ENCODE data around the gene UBA3. TPM values are rescaled to one million over a fixed set of nuclear protein-coding genes. Genes with fewer than 3 reads are reported as not detected.

The UBA3 gene
- total RNA-seq, 4 donors from 2014 or later = 37.2 to 77.7 (median 48.6) TPM

GRCh38 chr3:69065318-69065964, 14.7 kb downstream of the UBA3 start:
- Histone ChIP-seq H3K4me3 (no peak overlapping the region), H3K9me3 (no peaks in the 10 kb centered on the region), H3K4me1 (no peaks in the 10 kb centered on the region), H3K27ac (no peak overlapping the region), H3K36me3 (peaks cover 52% of the 10 kb centered on the region), H3K27me3 (no peaks in the 10 kb centered on the region)
- TF ChIP-seq, protein P1, sequence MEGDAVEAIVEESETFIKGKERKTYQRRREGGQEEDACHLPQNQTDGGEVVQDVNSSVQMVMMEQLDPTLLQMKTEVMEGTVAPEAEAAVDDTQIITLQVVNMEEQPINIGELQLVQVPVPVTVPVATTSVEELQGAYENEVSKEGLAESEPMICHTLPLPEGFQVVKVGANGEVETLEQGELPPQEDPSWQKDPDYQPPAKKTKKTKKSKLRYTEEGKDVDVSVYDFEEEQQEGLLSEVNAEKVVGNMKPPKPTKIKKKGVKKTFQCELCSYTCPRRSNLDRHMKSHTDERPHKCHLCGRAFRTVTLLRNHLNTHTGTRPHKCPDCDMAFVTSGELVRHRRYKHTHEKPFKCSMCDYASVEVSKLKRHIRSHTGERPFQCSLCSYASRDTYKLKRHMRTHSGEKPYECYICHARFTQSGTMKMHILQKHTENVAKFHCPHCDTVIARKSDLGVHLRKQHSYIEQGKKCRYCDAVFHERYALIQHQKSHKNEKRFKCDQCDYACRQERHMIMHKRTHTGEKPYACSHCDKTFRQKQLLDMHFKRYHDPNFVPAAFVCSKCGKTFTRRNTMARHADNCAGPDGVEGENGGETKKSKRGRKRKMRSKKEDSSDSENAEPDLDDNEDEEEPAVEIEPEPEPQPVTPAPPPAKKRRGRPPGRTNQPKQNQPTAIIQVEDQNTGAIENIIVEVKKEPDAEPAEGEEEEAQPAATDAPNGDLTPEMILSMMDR (IDR thresholded peaks at IDR 0.05) = no peak
- no peak for TF ChIP-seq POLR2A (IDR thresholded peaks at IDR 0.05)
- TF ChIP-seq EP300 (IDR thresholded peaks at IDR 0.05) = no peak
- no peak for TF ChIP-seq POLR2AphosphoS5 (IDR thresholded peaks at IDR 0.05)
- DNase-seq (ENCODE audit: low spot score in 2 of 2) = no peak
- 87% methylated on average over 6 of the region's 6 CpGs for WGBS

DNA sequence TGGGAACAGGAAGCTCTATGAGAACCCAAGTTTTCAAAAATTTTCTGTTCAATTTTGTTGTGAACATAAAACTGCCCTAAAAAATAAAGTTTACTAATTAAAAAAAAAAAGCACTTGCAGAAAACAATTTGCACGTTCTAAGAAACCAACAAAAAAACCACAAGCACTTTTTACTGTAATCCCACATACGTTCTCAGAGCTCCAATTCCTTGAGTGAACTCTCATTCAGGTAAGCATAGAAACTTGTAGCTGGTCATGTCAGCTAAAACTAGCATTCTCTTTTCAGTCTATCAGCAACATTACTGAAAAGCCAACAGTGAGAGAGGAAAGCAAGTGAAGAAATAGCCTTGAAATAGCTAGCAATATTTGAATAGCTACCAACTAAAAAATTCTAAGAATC, 16.5 kb downstream of the UBA3 start:
- peaks cover 60% of the 10 kb centered on the region for H3K36me3 ChIP-seq
- 79% methylated on average over 2 of the region's 2 CpGs for WGBS

GRCh38 chr3:69059688-69060087, 20.5 kb downstream of the UBA3 start:
- DNase-seq (ENCODE audit: low spot score in 2 of 2) = no peak
- H3K4me3 ChIP-seq = no peak overlapping the region
- H3K4me1 ChIP-seq = no peaks in the 10 kb centered on the region
- TF ChIP-seq POLR2AphosphoS5 (IDR thresholded peaks at IDR 0.05) = no peak
- no peak for TF ChIP-seq EP300 (IDR thresholded peaks at IDR 0.05)
- TF ChIP-seq, protein P1 (IDR thresholded peaks at IDR 0.05) = no peak
- TF ChIP-seq POLR2A (IDR thresholded peaks at IDR 0.05) = no peak
- H3K27me3 ChIP-seq = no peaks in the 10 kb centered on the region
- H3K36me3 ChIP-seq = peaks cover 78% of the 10 kb centered on the region
- H3K9me3 ChIP-seq = no peaks in the 10 kb centered on the region
- no peak overlapping the region for H3K27ac ChIP-seq

More for the DNA sequence above, 16.5 kb downstream of the UBA3 start:
- H3K27ac ChIP-seq = no peak overlapping the region
- no peaks in the 10 kb centered on the region for H3K4me1 ChIP-seq
- TF ChIP-seq EP300 (IDR thresholded peaks at IDR 0.05) (no peak), POLR2A (IDR thresholded peaks at IDR 0.05) (no peak), POLR2AphosphoS5 (IDR thresholded peaks at IDR 0.05) (no peak)
- TF ChIP-seq, protein P1 (IDR thresholded peaks at IDR 0.05) = no peak
- DNase-seq (ENCODE audit: low spot score in 2 of 2) = no peak
- no peak overlapping the region for H3K4me3 ChIP-seq
- no peaks in the 10 kb centered on the region for H3K9me3 ChIP-seq
- H3K27me3 ChIP-seq = no peaks in the 10 kb centered on the region

DNA sequence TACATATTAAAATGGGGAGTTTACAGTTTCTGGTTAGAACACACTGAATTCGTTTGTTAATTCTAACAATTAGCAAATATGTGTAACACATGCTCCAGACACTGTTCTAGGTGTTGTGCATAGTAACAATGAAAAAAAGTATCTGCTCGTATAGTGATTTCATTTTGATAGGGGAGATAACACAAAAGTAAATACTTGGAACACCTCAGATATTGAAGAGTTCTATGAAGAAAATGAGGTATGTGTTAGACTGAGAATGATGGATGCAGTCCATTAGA, 21.3 kb downstream of the UBA3 start:
- WGBS = 92% methylated on average over 2 of the region's 2 CpGs
- Histone ChIP-seq H3K36me3 (peaks cover 77% of the 10 kb centered on the region), H3K27me3 (no peaks in the 10 kb centered on the region), H3K9me3 (no peaks in the 10 kb centered on the region), H3K4me1 (no peaks in the 10 kb centered on the region), H3K4me3 (no peak overlapping the region), H3K27ac (no peak overlapping the region)
- TF ChIP-seq POLR2AphosphoS5 (IDR thresholded peaks at IDR 0.05) (no peak), EP300 (IDR thresholded peaks at IDR 0.05) (no peak), POLR2A (IDR thresholded peaks at IDR 0.05) (no peak)
- no peak for DNase-seq (ENCODE audit: low spot score in 2 of 2)

- Histone ChIP-seq H3K4me1 (no peaks in the 10 kb centered on the region), H3K9me3 (no peaks in the 10 kb centered on the region), H3K36me3 (peaks cover 72% of the 10 kb centered on the region), H3K27me3 (no peaks in the 10 kb centered on the region), H3K4me3 (no peak overlapping the region), H3K27ac (no peak overlapping the region)
- 87% methylated on average over 3 of the region's 3 CpGs for WGBS
- TF ChIP-seq POLR2AphosphoS5 (IDR thresholded peaks at IDR 0.05) = no peak
- TF ChIP-seq, protein P1 (IDR thresholded peaks at IDR 0.05) = no peak
- TF ChIP-seq POLR2A (IDR thresholded peaks at IDR 0.05) = no peak
- no peak for TF ChIP-seq EP300 (IDR thresholded peaks at IDR 0.05)
- no peak for DNase-seq (ENCODE audit: low spot score in 2 of 2)
These were observed 21.8 kb downstream of the UBA3 start for GRCh38 chr3:69058180-69058946.

Data from suprapubic skin (tissue), 4 donors.